Measurements from ENCODE around the gene PID1. TPM values are rescaled to one million over a fixed set of nuclear protein-coding genes. Genes with fewer than 3 reads are reported as not detected.

Gene PID1
- total and polyA plus RNA-seq, 11 donors, result 2.1 to 17.7 (median 7.1) TPM

GRCh38 chr2:229003256-229003655 is 267.8 kb downstream of the PID1 start:
- intact Hi-C loops (cut with DNase I), result no loop called here
- DNase-seq, result no peak
- H3K27me3 ChIP-seq, result no peaks in the 10 kb centered on the region
- ATAC-seq, result no peak
- 25 to 40% (median 33%) methylated on average over 2 of the region's 2 CpGs for WGBS, 4 donors
- H3K4me1 ChIP-seq, result no peaks in the 10 kb centered on the region
- no peaks in the 10 kb centered on the region for H3K36me3 ChIP-seq
- no peak for TF ChIP-seq CTCF (IDR thresholded peaks at IDR 0.05)
- TF ChIP-seq POLR2A (IDR thresholded peaks at IDR 0.05), result no peak
- H3K9me3 ChIP-seq, result peaks cover 0 to 17% (median 6%) of the 10 kb centered on the region in 12 donors
- H3K4me3 ChIP-seq, result no peak overlapping the region
- no peak overlapping the region for H3K27ac ChIP-seq

GRCh38 chr2:229001196-229001595 is 269.9 kb downstream of the PID1 start:
- Histone ChIP-seq H3K27me3 (no peaks in the 10 kb centered on the region), H3K27ac (no peak overlapping the region), H3K36me3 (no peaks in the 10 kb centered on the region), H3K9me3 (peaks cover 0 to 22% (median 6%) of the 10 kb centered on the region in 12 donors), H3K4me3 (no peak overlapping the region), H3K4me1 (no peaks in the 10 kb centered on the region)
- WGBS, 4 donors, result 58 to 71% (median 62%) methylated on average over 1 of the region's 1 CpG
- DNase-seq (no peak), ATAC-seq (no peak)
- TF ChIP-seq CTCF (IDR thresholded peaks at IDR 0.05) (no peak), POLR2A (IDR thresholded peaks at IDR 0.05) (no peak)
- intact Hi-C loops (cut with DNase I), result no loop called here

GRCh38 chr2:228999326-228999725 is 271.8 kb downstream of the PID1 start:
- peaks cover 0 to 22% (median 6%) of the 10 kb centered on the region in 12 donors for H3K9me3 ChIP-seq
- no peaks in the 10 kb centered on the region for H3K36me3 ChIP-seq
- intact Hi-C loops (cut with DNase I), result no loop called here
- DNase-seq (no peak), ATAC-seq (no peak)
- H3K4me1 ChIP-seq, result no peaks in the 10 kb centered on the region
- no peak overlapping the region for H3K27ac ChIP-seq
- no peaks in the 10 kb centered on the region for H3K27me3 ChIP-seq
- no peak overlapping the region for H3K4me3 ChIP-seq
- 70 to 91% (median 79%) methylated on average over 1 of the region's 1 CpG for WGBS, 4 donors
- TF ChIP-seq CTCF (IDR thresholded peaks at IDR 0.05), result no peak
- TF ChIP-seq POLR2A (IDR thresholded peaks at IDR 0.05), result no peak

- WGBS, 4 donors, result 34 to 46% (median 38%) methylated on average over 3 of the region's 3 CpGs
- Histone ChIP-seq H3K27ac (no peak overlapping the region), H3K4me3 (no peak overlapping the region), H3K27me3 (no peaks in the 10 kb centered on the region), H3K36me3 (no peaks in the 10 kb centered on the region), H3K4me1 (no peaks in the 10 kb centered on the region), H3K9me3 (peaks cover 0 to 10% (median 0%) of the 10 kb centered on the region in 12 donors)
- TF ChIP-seq POLR2A (IDR thresholded peaks at IDR 0.05) (no peak), CTCF (IDR thresholded peaks at IDR 0.05) (no peak)
- ATAC-seq, result no peak
- DNase-seq, result no peak
- intact Hi-C loops (cut with DNase I), result no loop called here
These were observed 282.3 kb downstream of the PID1 start for GRCh38 chr2:228988786-228989185.
